HepG2 (cell line): ENCODE data around the gene MYPN. TPM values are rescaled to one million over a fixed set of nuclear protein-coding genes. Genes with fewer than 3 reads are reported as not detected.

Experiments
- ATAC-seq: fragments of 200-7000 bp; cut with Tn5 transposase; 3 replicates; pipeline ENCODE4 v1.9.1; 2020; ENCODE audit warnings: mild to moderate bottlenecking, moderate library complexity
- BruUV-seq: library from RNA; stranded (reverse); fragments of 400-500 nt; replicated peaks from 2 replicates; lab custom pipeline; 2021; lab: Mats Ljungman, UMichigan
- CTCF ChIA-PET: fragments of 300-600 bp; formaldehyde crosslinking; extraction: SDS; loops from one replicate; lab custom pipeline; 2021; ENCODE audit warnings: low total read pairs, inconsistent platforms, low intra/inter-chr PET ratio; lab: Yijun Ruan, JAX
- POLR2A ChIA-PET: fragments of 350-600 bp; sonication (Branson Sonifier 250); formaldehyde crosslinking; loops from one replicate; lab custom pipeline; 2020; ENCODE audit warnings: antibody characterized with exemption, inconsistent platforms; lab: Yijun Ruan, JAX
- DNase-seq: peaks from one replicate; pipeline ENCODE4 v3.0.0-alpha.2; 2015; ENCODE audit warnings: low spot score
- FAIRE-seq: peaks from 3 replicates; lab custom pipeline; 2011; peaks lifted over from hg19 to GRCh38; lab: Jason Lieb, UNC
- H2AFZ ChIP-seq: one replicate; pipeline ENCODE4 v1.6.1; 2011; ENCODE audit warnings: low read length, inconsistent platforms
- H3K27ac ChIP-seq: fragments of 300-600 bp; 3 replicates; pipeline ENCODE4 v1.8.0; 2011; ENCODE audit warnings: mixed run types, mild to moderate bottlenecking, mixed read lengths, low read length, inconsistent platforms; ENCODE audit not compliant: insufficient read depth; ENCODE audit errors: extremely low read length
- H3K27me3 ChIP-seq, 2 experiments: fragments of 200-600 bp in 1 of 2; 2 replicates in 1 of 2; 3 replicates in 1 of 2; pipeline versions ENCODE4 v1.6.0 to v1.8.0; 2011; ENCODE audit warnings: low read length in 2 of 2, mild to moderate bottlenecking in 2 of 2, moderate library complexity in 2 of 2, inconsistent platforms in 1 of 2; ENCODE audit not compliant: insufficient read depth in 2 of 2, control insufficient read depth in 1 of 2
- H3K36me3 ChIP-seq, 2 experiments: fragments of 200-600 bp in 1 of 2; replicated peaks in 1 of 2; 2 replicates in 1 of 2; 3 replicates in 1 of 2; pipeline versions ENCODE4 v1.5.1 to v1.8.0; 2011; ENCODE audit warnings: low read length in 2 of 2, inconsistent platforms in 1 of 2; ENCODE audit not compliant: insufficient read depth in 2 of 2, control insufficient read depth in 1 of 2
- H3K4me1 ChIP-seq: 2 replicates; pipeline ENCODE4 v1.5.1; 2012; ENCODE audit warnings: low read length, inconsistent platforms; ENCODE audit not compliant: insufficient read depth
- H3K4me2 ChIP-seq: 2 replicates; pipeline ENCODE4 v1.6.0; 2011; ENCODE audit warnings: low read depth, low read length, inconsistent platforms
- H3K4me3 ChIP-seq, 3 experiments: fragments of 200-600 bp in 1 of 3; sonication (generic), shearing (Covaris generic) in 1 of 3; replicated peaks in 1 of 3; 2 replicates each; pipeline ENCODE4 v1.5.1; 2011 to 2016; ENCODE audit warnings: low read length in 3 of 3, inconsistent platforms in 2 of 3, low read depth in 2 of 3, mild to moderate bottlenecking in 2 of 3, control low read depth in 1 of 3, mixed read lengths in 1 of 3; ENCODE audit not compliant: insufficient read depth in 1 of 3
- H3K79me2 ChIP-seq: one replicate; pipeline ENCODE4 v1.6.1; 2011; ENCODE audit warnings: low read length, inconsistent platforms; ENCODE audit not compliant: insufficient read depth
- H3K9ac ChIP-seq: 2 replicates; pipeline ENCODE4 v1.6.0; 2011; ENCODE audit warnings: mild to moderate bottlenecking, low read depth, low read length, inconsistent platforms; ENCODE audit not compliant: insufficient read depth
- H3K9me3 ChIP-seq: 2 replicates; pipeline ENCODE4 v1.5.1; 2012; ENCODE audit warnings: mild to moderate bottlenecking, low read length
- H4K20me1 ChIP-seq: 2 replicates; pipeline ENCODE4 v1.6.0; 2011; ENCODE audit warnings: inconsistent platforms, mild to moderate bottlenecking, low read length, moderate library complexity; ENCODE audit not compliant: insufficient read depth
- DNMT3B ChIP-seq: conservative IDR thresholded peaks from 2 replicates; pipeline ENCODE4 v1.6.1; 2016; ENCODE audit warnings: missing biosample characterization, control low read depth
- GLI4 ChIP-seq: sonication (generic); formaldehyde crosslinking; IDR thresholded peaks from 2 replicates; pipeline ENCODE4 v1.5.1; 2020; ENCODE audit warnings: missing genetic modification reagents, mild to moderate bottlenecking, moderate library complexity, borderline replicate concordance
- JDP2 ChIP-seq: sonication (generic); formaldehyde crosslinking; IDR thresholded peaks from 2 replicates; pipeline ENCODE4 v1.8.1; 2022; ENCODE audit warnings: missing genetic modification reagents, borderline replicate concordance
- MAZ ChIP-seq, 2 experiments: sonication (generic) in 1 of 2; formaldehyde crosslinking in 1 of 2; IDR thresholded peaks; 2 replicates each; pipeline versions ENCODE4 v1.5.0 to v1.6.1; 2012 to 2020; ENCODE audit warnings: low read depth in 2 of 2, mild to moderate bottlenecking in 2 of 2, borderline replicate concordance in 1 of 2, improper control_type of control experiment in 1 of 2, low read length in 1 of 2, missing genetic modification reagents in 1 of 2, moderate library complexity in 1 of 2
- NFE2 ChIP-seq: sonication (generic); formaldehyde crosslinking; IDR thresholded peaks from 2 replicates; pipeline ENCODE4 v1.4.0; 2020; ENCODE audit warnings: missing genetic modification reagents
- RXRB ChIP-seq: IDR thresholded peaks from 2 replicates; pipeline ENCODE4 v1.6.1; 2016; ENCODE audit warnings: borderline replicate concordance, missing genetic modification reagents, missing compliant biosample characterization
- SATB2 ChIP-seq: sonication (generic); formaldehyde crosslinking; IDR thresholded peaks from 2 replicates; pipeline ENCODE4 v1.5.0; 2020; ENCODE audit warnings: missing genetic modification reagents
- SMAD3 ChIP-seq: sonication (generic); formaldehyde crosslinking; IDR thresholded peaks from 2 replicates; pipeline ENCODE4 v1.4.0; 2020; ENCODE audit warnings: missing genetic modification reagents
- ZNF138 ChIP-seq: sonication (generic); formaldehyde crosslinking; IDR thresholded peaks from 2 replicates; pipeline ENCODE4 v1.5.0; 2020; ENCODE audit warnings: mild to moderate bottlenecking, low read depth, missing genetic modification reagents
- ZNF17 ChIP-seq: sonication (generic); formaldehyde crosslinking; IDR thresholded peaks from 2 replicates; pipeline ENCODE4 v1.5.0; 2020; ENCODE audit warnings: mild to moderate bottlenecking, missing genetic modification reagents
- ZNF432 ChIP-seq: sonication (generic); formaldehyde crosslinking; IDR thresholded peaks from 2 replicates; pipeline ENCODE4 v1.5.0; 2020; ENCODE audit warnings: missing genetic modification reagents, mild to moderate bottlenecking, borderline replicate concordance
- ZSCAN20 ChIP-seq: sonication (generic); formaldehyde crosslinking; IDR thresholded peaks from 2 replicates; pipeline ENCODE4 v1.4.0; 2020; ENCODE audit warnings: missing genetic modification reagents, mild to moderate bottlenecking, borderline replicate concordance
- WGBS: methylation state at CpG from one replicate; pipeline ENCODE4 v1.1.6; 2017; ENCODE audit warnings: low lambda C conversion rate; 5-methylcytosine and 5-hydroxymethylcytosine counted together
- in situ Hi-C: cut with HindIII; loops from 2 replicates; pipeline ENCODE4 v1.10.0; 2017; ENCODE audit warnings: low pct_unique_long_range_greater_than_20kb; ENCODE audit not compliant: extremely low pct_ligation_motif_present
- intact Hi-C: fragments of 100-400 bp; cut with micrococcal nuclease; formaldehyde crosslinking; loops from one replicate; pipeline ENCODE4 v1.10.0; 2022; ENCODE audit not compliant: unreplicated experiment
- polyA plus RNA-seq, 8 experiments: library from polyadenylated mRNA; depleted of rRNA in 3 of 8; stranded (reverse) in 7 of 8; unstranded in 1 of 8; fragments of >200 nt; fragmentation: Illumina TruSeq in 4 of 8; extraction: Trizol in 4 of 8; gene quantifications; 2 replicates each; pipeline versions ENCODE4 v1.2.1 to v1.2.3, GENCODE V29; 2011 to 2016; ENCODE audit warnings: low read depth in 4 of 8, missing spikeins in 1 of 8, mixed read lengths in 1 of 8; ENCODE audit not compliant: insufficient read depth in 1 of 8
- total RNA-seq, 5 experiments: library from RNA; depleted of rRNA; stranded (reverse); fragments of >200 nt; fragmentation: Illumina TruSeq; extraction: Trizol; gene quantifications; 2 replicates each; pipeline ENCODE4 v1.2.3, GENCODE V29; 2016; ENCODE audit warnings: low read depth in 1 of 5
- TF ChIP-seq, protein P1 (sequence below): sonication (generic); formaldehyde crosslinking; IDR thresholded peaks from 2 replicates; pipeline ENCODE4 v1.5.0; 2020; ENCODE audit warnings: missing genetic modification reagents
- TF ChIP-seq, protein P2 (sequence below): sonication (generic); formaldehyde crosslinking; IDR thresholded peaks from 2 replicates; pipeline ENCODE4 v1.5.1; 2020; ENCODE audit warnings: missing genetic modification reagents, mild to moderate bottlenecking, borderline replicate concordance
- TF ChIP-seq, protein P3 (sequence below): sonication (generic); formaldehyde crosslinking; IDR thresholded peaks from 2 replicates; pipeline ENCODE4 v1.5.0; 2020; ENCODE audit warnings: missing genetic modification reagents
- TF ChIP-seq, protein P4 (sequence below): sonication (generic); formaldehyde crosslinking; IDR thresholded peaks from 2 replicates; pipeline ENCODE4 v1.5.0; 2020; ENCODE audit warnings: mild to moderate bottlenecking, missing genetic modification reagents, borderline replicate concordance

MYPN gene
- total and polyA plus RNA-seq, 2 of the 13 experiments (the other 11 are each of a cell fraction or from before 2014, with no cell fraction given): not detected

DNA sequence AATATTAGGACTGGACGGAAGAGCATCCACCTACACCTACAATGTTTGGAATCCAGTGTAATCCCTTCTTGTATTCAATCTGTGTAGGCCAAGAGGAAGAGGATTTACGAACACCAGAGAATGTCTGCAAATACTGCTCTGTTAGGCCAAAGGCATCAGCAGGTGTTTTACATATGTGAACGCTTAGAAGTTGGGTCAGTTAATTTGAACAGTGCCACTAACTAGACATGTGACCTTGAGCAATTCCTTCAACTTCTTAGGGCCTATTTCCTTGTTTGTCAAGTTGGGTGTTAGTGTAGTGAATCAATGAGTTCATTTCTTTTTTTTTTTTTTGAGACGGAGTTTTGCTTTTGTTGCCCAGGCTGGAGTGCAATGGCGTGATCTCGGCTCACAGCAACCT, 35.4 kb downstream of the MYPN start:
- Histone ChIP-seq H4K20me1 (no peaks in the 10 kb centered on the region), H3K27me3 (no peaks in the 10 kb centered on the region), H3K36me3 (no peaks in the 10 kb centered on the region), H2AFZ (no peak overlapping the region), H3K4me1 (no peaks in the 10 kb centered on the region), H3K9me3 (no peaks in the 10 kb centered on the region), H3K4me2 (no peak overlapping the region), H3K9ac (no peak overlapping the region), H3K4me3 (no peak overlapping the region), H3K27ac (no peak overlapping the region), H3K79me2 (no peaks in the 10 kb centered on the region)
- TF ChIP-seq ZNF17 (CRISPR knock-in tag): no peak
- TF ChIP-seq SMAD3 (CRISPR knock-in tag): no peak
- TF ChIP-seq DNMT3B (CRISPR knock-in tag): no peak
- no peak for TF ChIP-seq ZSCAN20 (CRISPR knock-in tag)
- TF ChIP-seq ZNF138 (CRISPR knock-in tag): no peak
- TF ChIP-seq GLI4 (CRISPR knock-in tag): no peak
- no peak for TF ChIP-seq ZNF432 (CRISPR knock-in tag)
- TF ChIP-seq JDP2 (CRISPR knock-in tag): no peak
- TF ChIP-seq, protein P1, sequence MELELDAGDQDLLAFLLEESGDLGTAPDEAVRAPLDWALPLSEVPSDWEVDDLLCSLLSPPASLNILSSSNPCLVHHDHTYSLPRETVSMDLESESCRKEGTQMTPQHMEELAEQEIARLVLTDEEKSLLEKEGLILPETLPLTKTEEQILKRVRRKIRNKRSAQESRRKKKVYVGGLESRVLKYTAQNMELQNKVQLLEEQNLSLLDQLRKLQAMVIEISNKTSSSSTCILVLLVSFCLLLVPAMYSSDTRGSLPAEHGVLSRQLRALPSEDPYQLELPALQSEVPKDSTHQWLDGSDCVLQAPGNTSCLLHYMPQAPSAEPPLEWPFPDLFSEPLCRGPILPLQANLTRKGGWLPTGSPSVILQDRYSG (CRISPR knock-in tag): no peak
- TF ChIP-seq MAZ (IDR thresholded peaks at IDR 0.05; ENCODE audit: borderline replicate concordance, low read depth, low read length): no peak
- TF ChIP-seq MAZ (CRISPR knock-in tag; IDR thresholded peaks at IDR 0.05; ENCODE audit: low read depth): no peak
- TF ChIP-seq, protein P2, sequence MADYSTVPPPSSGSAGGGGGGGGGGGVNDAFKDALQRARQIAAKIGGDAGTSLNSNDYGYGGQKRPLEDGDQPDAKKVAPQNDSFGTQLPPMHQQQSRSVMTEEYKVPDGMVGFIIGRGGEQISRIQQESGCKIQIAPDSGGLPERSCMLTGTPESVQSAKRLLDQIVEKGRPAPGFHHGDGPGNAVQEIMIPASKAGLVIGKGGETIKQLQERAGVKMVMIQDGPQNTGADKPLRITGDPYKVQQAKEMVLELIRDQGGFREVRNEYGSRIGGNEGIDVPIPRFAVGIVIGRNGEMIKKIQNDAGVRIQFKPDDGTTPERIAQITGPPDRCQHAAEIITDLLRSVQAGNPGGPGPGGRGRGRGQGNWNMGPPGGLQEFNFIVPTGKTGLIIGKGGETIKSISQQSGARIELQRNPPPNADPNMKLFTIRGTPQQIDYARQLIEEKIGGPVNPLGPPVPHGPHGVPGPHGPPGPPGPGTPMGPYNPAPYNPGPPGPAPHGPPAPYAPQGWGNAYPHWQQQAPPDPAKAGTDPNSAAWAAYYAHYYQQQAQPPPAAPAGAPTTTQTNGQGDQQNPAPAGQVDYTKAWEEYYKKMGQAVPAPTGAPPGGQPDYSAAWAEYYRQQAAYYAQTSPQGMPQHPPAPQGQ (CRISPR knock-in tag): no peak
- TF ChIP-seq NFE2 (CRISPR knock-in tag): no peak
- TF ChIP-seq, protein P3, sequence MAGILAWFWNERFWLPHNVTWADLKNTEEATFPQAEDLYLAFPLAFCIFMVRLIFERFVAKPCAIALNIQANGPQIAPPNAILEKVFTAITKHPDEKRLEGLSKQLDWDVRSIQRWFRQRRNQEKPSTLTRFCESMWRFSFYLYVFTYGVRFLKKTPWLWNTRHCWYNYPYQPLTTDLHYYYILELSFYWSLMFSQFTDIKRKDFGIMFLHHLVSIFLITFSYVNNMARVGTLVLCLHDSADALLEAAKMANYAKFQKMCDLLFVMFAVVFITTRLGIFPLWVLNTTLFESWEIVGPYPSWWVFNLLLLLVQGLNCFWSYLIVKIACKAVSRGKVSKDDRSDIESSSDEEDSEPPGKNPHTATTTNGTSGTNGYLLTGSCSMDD (CRISPR knock-in tag): no peak
- TF ChIP-seq RXRB: no peak
- no peak for TF ChIP-seq SATB2 (CRISPR knock-in tag)
- TF ChIP-seq, protein P4, sequence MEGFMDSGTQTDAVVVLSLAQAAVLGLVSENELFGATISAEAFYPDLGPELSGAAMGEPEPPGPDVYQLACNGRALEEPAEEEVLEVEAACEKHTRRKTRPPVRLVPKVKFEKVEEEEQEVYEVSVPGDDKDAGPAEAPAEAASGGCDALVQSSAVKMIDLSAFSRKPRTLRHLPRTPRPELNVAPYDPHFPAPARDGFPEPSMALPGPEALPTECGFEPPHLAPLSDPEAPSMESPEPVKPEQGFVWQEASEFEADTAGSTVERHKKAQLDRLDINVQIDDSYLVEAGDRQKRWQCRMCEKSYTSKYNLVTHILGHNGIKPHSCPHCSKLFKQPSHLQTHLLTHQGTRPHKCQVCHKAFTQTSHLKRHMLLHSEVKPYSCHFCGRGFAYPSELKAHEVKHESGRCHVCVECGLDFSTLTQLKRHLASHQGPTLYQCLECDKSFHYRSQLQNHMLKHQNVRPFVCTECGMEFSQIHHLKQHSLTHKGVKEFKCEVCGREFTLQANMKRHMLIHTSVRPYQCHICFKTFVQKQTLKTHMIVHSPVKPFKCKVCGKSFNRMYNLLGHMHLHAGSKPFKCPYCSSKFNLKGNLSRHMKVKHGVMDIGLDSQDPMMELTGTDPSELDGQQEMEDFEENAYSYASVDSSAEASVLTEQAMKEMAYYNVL (CRISPR knock-in tag): no peak
- in situ Hi-C loops (no loop called here), intact Hi-C loops (no loop called here)
- FAIRE-seq (no peak), ATAC-seq (no peak), DNase-seq (no peak)
- no TSS peak for BruUV-seq
- 59% methylated on average over 6 of the region's 6 CpGs for WGBS
- POLR2A ChIA-PET: no interaction called here
- CTCF ChIA-PET: no interaction called here
